HepG2 (cell line): ENCODE data around the gene GRB10. TPM values are rescaled to one million over a fixed set of nuclear protein-coding genes. Genes with fewer than 3 reads are reported as not detected.

Source experiments
- BCLAF1 ChIP-seq: fragments of 450-650 bp; IDR thresholded peaks from 2 replicates; pipeline ENCODE4 v1.6.1; 2017; ENCODE audit warnings: mild to moderate bottlenecking
- BRCA1 ChIP-seq: sonication (generic); formaldehyde crosslinking; IDR thresholded peaks from 2 replicates; pipeline ENCODE4 v1.4.0; 2020; ENCODE audit warnings: missing genetic modification reagents
- E2F2 ChIP-seq: sonication (generic); formaldehyde crosslinking; IDR thresholded peaks from 2 replicates; pipeline ENCODE4 v1.4.0; 2020; ENCODE audit warnings: missing genetic modification reagents, borderline replicate concordance
- MAFF ChIP-seq: IDR thresholded peaks from 2 replicates; pipeline ENCODE4 v1.6.1; 2011; ENCODE audit warnings: low read depth, low read length, improper control_type of control experiment
- MTA3 ChIP-seq: sonication (generic); formaldehyde crosslinking; IDR thresholded peaks from 2 replicates; pipeline ENCODE4 v1.4.0; 2020; ENCODE audit warnings: missing genetic modification reagents
- MYC ChIP-seq: sonication (generic); formaldehyde crosslinking; IDR thresholded peaks from 2 replicates; pipeline ENCODE4 v1.9.0; 2021; ENCODE audit warnings: missing genetic modification reagents, borderline replicate concordance
- PLSCR1 ChIP-seq: sonication (generic); formaldehyde crosslinking; IDR thresholded peaks from 2 replicates; pipeline ENCODE4 v1.5.0; 2020; ENCODE audit warnings: missing genetic modification reagents, mild to moderate bottlenecking, borderline replicate concordance
- POLR2A ChIP-seq, 2 experiments: IDR thresholded peaks; 2 replicates each; pipeline ENCODE4 v1.6.1; 2011; ENCODE audit warnings: low read depth in 2 of 2, low read length in 2 of 2, mild to moderate bottlenecking in 1 of 2, moderate library complexity in 1 of 2; ENCODE audit not compliant: insufficient read depth in 1 of 2
- RAD51 ChIP-seq: fragments of 450-650 bp; IDR thresholded peaks from 2 replicates; pipeline ENCODE4 v1.6.1; 2016; ENCODE audit warnings: borderline replicate concordance
- SAP130 ChIP-seq: IDR thresholded peaks from 2 replicates; pipeline ENCODE4 v1.6.1; 2016; ENCODE audit warnings: low read depth
- TCF7 ChIP-seq: sonication (generic); IDR thresholded peaks from 2 replicates; pipeline ENCODE4 v1.6.1; 2016; ENCODE audit warnings: antibody characterized with exemption, low read depth
- THAP8 ChIP-seq: sonication (generic); formaldehyde crosslinking; IDR thresholded peaks from 2 replicates; pipeline ENCODE4 v1.5.1; 2020; ENCODE audit warnings: missing genetic modification reagents, mild to moderate bottlenecking, borderline replicate concordance
- THYN1 ChIP-seq: sonication (generic); formaldehyde crosslinking; IDR thresholded peaks from 2 replicates; pipeline ENCODE4 v1.8.1; 2023; ENCODE audit warnings: low read depth, mild to moderate bottlenecking, moderate library complexity, missing genetic modification reagents, borderline replicate concordance
- ZNF7 ChIP-seq: IDR thresholded peaks from 2 replicates; pipeline ENCODE4 v1.6.1; 2016; ENCODE audit warnings: missing biosample characterization, missing genetic modification reagents
- ZNF746 ChIP-seq: sonication (generic); formaldehyde crosslinking; IDR thresholded peaks from 2 replicates; pipeline ENCODE4 v1.8.0; 2022; ENCODE audit warnings: mild to moderate bottlenecking, missing genetic modification reagents
- ZNF841 ChIP-seq: sonication (generic); formaldehyde crosslinking; IDR thresholded peaks from 2 replicates; pipeline ENCODE4 v1.8.1; 2023; ENCODE audit warnings: missing genetic modification reagents, borderline replicate concordance
- polyA plus RNA-seq, 8 experiments: library from polyadenylated mRNA; depleted of rRNA in 3 of 8; stranded (reverse) in 7 of 8; unstranded in 1 of 8; fragments of >200 nt; fragmentation: Illumina TruSeq in 4 of 8; extraction: Trizol in 4 of 8; gene quantifications; 2 replicates each; pipeline versions ENCODE4 v1.2.1 to v1.2.3, GENCODE V29; 2011 to 2016; ENCODE audit warnings: low read depth in 4 of 8, missing spikeins in 1 of 8, mixed read lengths in 1 of 8; ENCODE audit not compliant: insufficient read depth in 1 of 8
- total RNA-seq, 5 experiments: library from RNA; depleted of rRNA; stranded (reverse); fragments of >200 nt; fragmentation: Illumina TruSeq; extraction: Trizol; gene quantifications; 2 replicates each; pipeline ENCODE4 v1.2.3, GENCODE V29; 2016; ENCODE audit warnings: low read depth in 1 of 5
- TF ChIP-seq, protein P1 (sequence below): sonication (generic); formaldehyde crosslinking; IDR thresholded peaks from 2 replicates; pipeline ENCODE4 v1.5.0; 2020; ENCODE audit warnings: mild to moderate bottlenecking, missing genetic modification reagents, borderline replicate concordance
- TF ChIP-seq, protein P2 (sequence below): sonication (generic); formaldehyde crosslinking; IDR thresholded peaks from 2 replicates; pipeline ENCODE4 v1.4.0; 2020; ENCODE audit warnings: mild to moderate bottlenecking, missing genetic modification reagents

The GRB10 gene
- total and polyA plus RNA-seq, 2 of the 13 experiments (the other 11 are each of a cell fraction or from before 2014, with no cell fraction given), result 4.0 to 6.8 TPM

DNA sequence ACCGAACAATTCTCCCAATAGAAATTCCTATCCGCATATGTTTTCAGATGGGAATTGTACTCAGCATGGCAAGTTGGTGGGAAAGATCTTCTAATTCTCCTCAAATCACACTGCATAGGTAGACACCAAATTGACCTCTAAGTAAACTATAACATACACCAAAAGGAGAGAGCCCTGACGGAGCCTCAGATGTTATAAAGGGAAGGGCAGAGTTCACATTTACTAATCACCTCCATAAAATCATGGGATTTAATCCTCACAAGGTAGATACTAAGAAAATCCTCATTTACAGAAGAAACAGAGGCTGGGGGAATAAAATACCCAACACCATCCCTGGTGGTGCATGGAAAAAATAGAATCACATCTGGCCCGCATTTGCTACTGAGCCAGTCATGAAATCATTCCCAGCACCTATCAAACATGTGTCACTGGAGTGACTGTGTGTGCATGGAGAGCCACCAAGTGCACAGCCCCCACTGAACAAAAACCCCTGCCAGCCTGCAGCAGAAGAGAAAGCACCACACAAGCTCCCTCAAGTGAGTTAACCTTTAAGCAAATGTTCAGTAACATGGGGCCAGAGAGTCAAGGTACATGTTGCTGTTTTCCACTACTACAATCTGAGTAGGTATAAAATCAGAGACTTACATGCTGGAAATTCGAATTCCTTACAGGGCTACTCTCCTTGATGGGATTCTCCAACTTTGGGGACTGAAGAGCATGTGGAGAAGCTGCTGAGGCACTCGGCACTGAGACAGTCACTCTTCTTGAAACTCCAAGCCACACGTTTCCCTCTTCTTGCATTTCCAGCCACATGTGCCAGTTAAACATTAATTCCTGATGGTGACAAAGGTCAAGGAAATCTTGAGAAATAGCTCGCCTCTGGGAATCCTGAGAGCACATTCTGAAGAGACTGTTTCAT is 217.8 kb downstream of the GRB10 start, which contains the start of gene DDC (continued):
- TF ChIP-seq THAP8 (CRISPR knock-in tag), result no peak
- TF ChIP-seq, protein P1, sequence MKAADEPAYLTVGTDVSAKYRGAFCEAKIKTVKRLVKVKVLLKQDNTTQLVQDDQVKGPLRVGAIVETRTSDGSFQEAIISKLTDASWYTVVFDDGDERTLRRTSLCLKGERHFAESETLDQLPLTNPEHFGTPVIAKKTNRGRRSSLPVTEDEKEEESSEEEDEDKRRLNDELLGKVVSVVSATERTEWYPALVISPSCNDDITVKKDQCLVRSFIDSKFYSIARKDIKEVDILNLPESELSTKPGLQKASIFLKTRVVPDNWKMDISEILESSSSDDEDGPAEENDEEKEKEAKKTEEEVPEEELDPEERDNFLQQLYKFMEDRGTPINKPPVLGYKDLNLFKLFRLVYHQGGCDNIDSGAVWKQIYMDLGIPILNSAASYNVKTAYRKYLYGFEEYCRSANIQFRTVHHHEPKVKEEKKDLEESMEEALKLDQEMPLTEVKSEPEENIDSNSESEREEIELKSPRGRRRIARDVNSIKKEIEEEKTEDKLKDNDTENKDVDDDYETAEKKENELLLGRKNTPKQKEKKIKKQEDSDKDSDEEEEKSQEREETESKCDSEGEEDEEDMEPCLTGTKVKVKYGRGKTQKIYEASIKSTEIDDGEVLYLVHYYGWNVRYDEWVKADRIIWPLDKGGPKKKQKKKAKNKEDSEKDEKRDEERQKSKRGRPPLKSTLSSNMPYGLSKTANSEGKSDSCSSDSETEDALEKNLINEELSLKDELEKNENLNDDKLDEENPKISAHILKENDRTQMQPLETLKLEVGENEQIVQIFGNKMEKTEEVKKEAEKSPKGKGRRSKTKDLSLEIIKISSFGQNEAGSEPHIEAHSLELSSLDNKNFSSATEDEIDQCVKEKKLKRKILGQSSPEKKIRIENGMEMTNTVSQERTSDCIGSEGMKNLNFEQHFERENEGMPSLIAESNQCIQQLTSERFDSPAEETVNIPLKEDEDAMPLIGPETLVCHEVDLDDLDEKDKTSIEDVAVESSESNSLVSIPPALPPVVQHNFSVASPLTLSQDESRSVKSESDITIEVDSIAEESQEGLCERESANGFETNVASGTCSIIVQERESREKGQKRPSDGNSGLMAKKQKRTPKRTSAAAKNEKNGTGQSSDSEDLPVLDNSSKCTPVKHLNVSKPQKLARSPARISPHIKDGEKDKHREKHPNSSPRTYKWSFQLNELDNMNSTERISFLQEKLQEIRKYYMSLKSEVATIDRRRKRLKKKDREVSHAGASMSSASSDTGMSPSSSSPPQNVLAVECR (CRISPR knock-in tag), result peak; percentile 66; the same call in 1 of the 2 replicates
- no peak for TF ChIP-seq TCF7
- TF ChIP-seq BCLAF1, result no peak
- no peak for TF ChIP-seq BRCA1
- no peak for TF ChIP-seq ZNF746 (CRISPR knock-in tag)
- TF ChIP-seq THYN1 (CRISPR knock-in tag), result no peak
- no peak for TF ChIP-seq ZNF7 (CRISPR knock-in tag)
- no peak for TF ChIP-seq MAFF
- peak; percentile 73 for TF ChIP-seq MYC (CRISPR knock-in tag)
- TF ChIP-seq, protein P2, sequence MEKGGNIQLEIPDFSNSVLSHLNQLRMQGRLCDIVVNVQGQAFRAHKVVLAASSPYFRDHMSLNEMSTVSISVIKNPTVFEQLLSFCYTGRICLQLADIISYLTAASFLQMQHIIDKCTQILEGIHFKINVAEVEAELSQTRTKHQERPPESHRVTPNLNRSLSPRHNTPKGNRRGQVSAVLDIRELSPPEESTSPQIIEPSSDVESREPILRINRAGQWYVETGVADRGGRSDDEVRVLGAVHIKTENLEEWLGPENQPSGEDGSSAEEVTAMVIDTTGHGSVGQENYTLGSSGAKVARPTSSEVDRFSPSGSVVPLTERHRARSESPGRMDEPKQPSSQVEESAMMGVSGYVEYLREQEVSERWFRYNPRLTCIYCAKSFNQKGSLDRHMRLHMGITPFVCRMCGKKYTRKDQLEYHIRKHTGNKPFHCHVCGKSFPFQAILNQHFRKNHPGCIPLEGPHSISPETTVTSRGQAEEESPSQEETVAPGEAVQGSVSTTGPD (CRISPR knock-in tag), result no peak
- no peak for TF ChIP-seq PLSCR1
- peak; percentile 76 for TF ChIP-seq SAP130 (CRISPR knock-in tag)
- no peak for TF ChIP-seq ZNF841 (CRISPR knock-in tag)
- no peak for TF ChIP-seq E2F2 (CRISPR knock-in tag)
- no peak for TF ChIP-seq MTA3
- peak; percentile 59 to 84; a peak in 3 of 4 replicates for TF ChIP-seq POLR2A (IDR thresholded peaks at IDR 0.05; ENCODE audit: insufficient read depth in 1 of 2, low read depth in 2 of 2, low read length in 2 of 2)
- TF ChIP-seq RAD51, result no peak
